Stimulated activated CD4-positive, alpha-beta T cell treated with anti-CD3 and anti-CD28 coated beads, TNF-alpha, amount 100 ng/mL, for 4 hours (primary cell): ENCODE data around the gene TLR8.
"Not testable (repeated sequence)": the region's sequence is repeated elsewhere in the genome, so short reads cannot be mapped to it uniquely, and the experiment has no call there.

Experiments used
- DNase-seq, 3 experiments: peaks; one replicate each; pipeline ENCODE4 v3.0.0-alpha.2; 2020; ENCODE audit warnings: low read depth in 3 of 3

The TLR8 gene

DNA sequence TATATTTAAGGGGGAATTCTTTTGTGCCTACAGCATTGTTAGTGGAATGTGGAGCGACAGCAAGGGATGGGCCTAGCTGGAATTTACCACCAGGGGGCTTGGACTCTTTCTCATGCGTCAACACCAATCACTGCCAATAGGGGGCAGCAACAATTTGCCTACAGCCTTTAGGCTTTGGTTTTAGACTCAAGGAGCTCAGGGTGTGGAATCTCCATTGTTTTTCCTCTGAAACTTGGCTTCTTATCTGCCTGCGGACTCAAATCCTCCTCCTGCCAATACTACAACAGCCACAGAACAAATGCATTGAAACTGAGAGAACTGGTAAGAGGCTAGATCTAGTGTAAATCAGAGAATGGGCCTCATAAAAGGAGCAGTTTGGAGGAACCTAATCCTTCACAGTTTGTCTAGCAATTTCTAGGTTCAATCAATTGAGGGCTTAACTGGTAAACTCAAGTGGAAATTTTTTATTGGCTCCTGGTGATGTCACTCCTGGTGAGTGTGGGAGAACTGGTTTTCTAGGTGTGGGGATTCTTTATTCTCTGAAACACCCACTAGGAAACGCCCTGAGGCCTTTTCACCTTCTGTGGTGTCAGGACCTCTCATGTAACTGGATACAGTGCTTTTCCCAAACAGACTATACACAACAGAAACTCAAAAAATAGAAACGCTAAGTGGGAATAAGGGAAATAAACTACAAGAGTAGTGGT is 40.6 kb downstream of the TLR8 start:
- peak in 1 of 3 experiments; percentile 64 for DNase-seq

DNA sequence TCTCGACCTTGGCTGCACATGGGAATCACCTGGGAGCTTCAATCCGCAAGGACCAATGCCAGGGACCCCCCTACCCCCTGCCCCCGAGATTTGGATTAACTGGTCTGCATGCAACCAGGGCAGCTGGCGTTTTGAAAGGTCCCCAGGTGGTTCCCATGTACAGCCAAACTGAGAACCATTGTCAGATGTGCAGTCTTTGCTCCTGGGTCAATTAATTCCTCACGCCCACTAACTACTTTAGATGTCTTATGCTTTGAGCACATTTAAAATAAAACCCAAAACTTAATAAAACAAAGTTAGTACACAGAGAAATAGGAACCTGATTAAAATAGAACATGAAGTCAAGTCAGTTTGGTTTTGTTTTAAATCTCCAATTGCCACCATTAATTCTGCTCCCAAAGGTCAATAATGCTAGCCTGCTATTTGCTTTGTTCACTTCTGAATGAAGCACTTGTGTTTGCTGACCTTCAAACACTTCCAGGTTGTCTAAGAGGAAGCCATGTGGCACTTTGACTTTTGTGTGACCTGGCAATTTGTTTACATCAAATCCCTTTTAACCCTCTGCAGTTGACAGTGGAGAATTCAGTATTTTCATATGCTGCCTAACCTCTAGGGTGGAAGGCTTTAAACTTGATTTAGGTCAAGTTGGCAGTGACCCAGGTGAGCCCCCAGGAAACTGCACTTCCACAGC is 41.3 kb downstream of the TLR8 start:
- no peak for DNase-seq

DNA sequence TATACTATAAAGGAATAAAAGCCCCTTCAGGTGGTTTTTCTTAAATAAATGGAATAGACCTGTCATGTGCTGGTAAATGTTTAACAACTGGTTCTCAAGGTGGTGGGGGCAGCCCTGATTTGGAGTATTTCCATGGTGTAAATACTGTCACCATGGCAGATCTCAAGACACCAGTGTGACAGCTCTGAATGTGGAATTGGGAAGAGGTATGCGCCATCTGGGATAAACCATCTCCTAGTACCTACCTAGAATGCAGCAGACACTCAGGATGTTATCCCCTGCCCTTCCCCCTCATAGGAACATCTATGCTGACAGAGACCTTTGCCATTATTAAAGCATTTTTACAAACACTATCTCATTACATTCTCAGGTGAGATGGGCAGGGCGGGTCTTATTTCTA is 42.1 kb downstream of the TLR8 start:
- no peak for DNase-seq

DNA sequence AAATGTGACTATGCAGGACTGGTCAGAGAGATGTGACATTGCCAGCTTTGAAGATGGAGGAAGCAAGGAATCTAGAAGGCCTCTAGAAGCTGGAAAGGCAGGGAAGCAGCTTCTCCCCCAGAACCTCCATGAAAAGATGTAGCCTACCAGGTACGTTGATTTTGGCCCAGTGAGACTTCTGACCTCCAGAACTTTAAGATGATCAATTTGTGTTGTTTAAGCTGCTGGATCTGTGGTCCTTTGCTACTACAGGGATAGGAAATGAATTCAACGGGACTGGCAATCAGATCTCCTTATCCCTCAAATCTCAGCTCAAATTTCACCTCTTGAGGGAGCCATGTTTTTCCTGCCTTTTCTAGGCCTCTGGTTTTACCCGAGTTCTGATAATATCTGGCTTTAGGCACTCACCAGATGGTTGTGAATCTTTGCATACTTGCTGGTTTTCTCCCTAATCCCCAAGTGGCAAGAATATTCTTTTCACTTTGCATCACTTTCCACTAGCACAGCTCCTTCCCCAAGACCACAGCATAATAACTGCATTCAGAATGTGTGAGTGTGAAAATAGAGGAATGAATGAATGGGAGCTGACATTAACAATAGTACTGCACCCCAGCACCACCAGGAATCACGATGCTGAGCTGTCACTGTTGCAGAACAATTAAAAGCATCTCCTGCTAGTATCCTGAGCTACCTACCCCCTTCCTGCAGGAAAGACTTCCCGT is 42.9 kb downstream of the TLR8 start:
- DNase-seq, result no peak

DNA sequence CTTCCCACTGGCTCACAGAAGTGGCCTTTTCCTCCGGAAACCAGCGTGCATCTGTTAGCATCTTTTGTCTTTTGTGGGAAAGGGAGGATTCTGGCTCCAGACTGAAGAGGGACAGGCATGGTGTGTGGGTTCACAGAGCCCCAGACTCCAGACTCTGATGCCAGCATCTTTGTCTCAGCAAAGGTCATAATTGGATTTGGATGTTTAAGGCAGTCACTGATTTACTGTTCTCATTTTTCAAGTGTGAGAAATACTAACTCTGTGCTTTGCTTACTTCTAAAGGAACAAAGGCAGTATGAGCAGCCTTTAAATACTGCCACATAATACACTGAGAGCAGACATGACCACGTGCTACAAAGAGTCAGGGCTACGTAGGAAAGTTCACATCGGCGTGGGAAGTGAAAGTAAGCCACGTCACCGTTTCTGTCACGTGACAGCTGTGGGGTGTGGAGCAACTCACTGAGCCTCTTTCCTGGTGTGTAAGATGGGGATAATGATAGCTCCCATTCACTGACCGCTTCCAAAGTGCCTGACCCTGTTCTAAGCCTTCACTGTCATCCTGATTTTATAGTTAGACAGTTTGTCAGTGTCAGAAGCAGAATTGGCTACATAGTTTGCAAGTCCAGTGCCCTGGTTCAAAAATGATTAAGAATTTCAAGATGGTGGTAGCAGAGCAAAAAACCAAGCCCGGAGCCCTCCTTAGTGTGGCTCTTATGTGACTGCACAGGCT is 43.7 kb downstream of the TLR8 start:
- peak; percentile 49 to 73 (median 67) for DNase-seq

DNA sequence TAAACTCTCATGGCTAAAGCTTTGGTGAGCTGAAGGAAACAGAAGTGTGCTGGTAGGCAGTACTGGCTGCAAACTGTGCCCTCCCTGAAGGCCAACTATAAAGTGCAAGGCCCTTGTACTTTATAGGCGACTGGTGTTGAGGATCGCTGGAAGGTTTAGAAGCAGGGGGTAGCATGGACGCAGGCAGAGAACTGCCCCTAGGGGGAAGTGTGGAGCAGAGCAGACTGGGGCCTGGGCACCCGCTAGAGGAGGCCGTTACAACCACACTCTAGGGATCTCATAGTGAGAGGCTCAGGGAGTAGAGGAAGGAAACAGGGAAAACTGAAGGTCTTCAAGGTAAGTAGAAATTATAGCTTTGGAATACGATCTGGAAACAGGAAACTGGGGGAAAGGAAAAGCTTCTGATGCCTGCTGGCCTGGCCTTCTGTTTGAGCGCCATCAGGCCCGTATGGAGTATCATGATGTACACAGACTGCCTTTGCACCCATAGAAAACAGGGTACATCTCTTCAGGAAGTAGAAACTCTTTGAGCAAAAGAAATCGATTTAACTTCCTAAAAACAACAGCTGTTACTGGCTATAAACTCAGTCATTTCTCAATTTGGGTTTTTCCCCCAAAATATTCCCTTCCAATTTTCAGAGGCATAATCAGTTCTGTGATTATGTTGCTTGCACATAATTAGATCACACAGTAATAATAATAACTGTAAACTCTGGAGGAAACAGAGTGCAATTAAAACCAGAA is 44.6 kb downstream of the TLR8 start:
- peak in 1 of 3 experiments; percentile 51 for DNase-seq

DNA sequence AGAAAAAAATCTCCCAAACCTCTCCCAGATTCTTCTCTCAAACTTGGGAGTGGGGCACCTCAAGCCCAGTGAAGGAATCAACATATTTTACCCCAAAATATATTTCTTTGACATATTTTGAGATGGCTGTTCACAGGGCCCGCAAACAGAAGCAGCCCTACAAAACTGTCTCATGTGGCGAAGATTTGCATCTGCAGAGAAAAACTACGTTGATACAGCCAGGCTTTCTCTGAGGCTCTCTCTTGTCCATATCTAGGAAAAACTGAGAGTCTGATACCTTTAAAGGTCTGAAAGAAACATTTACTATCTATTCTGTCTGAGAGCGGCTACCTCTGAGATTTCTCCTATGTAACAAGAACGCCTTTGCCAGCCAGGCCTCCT is 45.2 kb downstream of the TLR8 start:
- DNase-seq, result no peak

DNA sequence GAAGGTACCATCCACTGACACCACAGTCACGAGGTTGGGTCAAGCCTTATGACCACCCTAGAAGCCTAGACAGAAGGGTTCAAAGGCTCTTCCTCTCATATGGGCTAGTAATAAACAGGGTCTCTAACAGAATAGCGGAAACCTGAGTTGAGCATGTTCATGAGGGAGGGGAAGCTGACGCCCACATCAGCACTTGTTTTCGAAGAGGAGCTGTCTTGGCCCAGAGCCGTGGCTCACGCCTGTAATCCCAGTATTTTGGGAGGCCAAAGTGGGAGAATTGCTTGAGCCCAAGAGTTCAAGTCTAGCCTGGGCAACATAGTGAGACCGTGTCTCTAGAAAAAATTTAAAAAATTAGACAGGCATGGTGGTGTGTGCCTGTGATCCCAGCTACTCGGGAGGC is 47.0 kb downstream of the TLR8 start:
- DNase-seq, result no peak

DNA sequence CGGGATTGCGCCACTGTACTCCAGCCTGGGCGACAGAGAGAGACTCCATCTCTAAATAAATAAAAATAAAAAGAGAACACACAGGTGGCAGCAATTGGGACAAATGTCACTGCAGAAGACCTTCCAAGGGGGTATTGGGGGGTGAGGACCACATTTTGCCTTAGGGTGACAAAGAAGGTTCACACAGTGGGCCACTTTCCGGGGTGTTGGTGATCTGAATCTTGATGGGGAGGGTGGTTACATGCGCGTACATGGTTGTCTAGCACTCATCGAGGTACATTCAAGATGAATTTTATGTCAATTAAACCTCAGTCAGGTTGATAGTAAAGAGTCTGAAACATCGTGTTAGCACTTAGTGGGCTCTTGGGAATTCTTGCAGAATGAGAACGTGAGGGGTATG is 48.0 kb downstream of the TLR8 start:
- no peak for DNase-seq

DNA sequence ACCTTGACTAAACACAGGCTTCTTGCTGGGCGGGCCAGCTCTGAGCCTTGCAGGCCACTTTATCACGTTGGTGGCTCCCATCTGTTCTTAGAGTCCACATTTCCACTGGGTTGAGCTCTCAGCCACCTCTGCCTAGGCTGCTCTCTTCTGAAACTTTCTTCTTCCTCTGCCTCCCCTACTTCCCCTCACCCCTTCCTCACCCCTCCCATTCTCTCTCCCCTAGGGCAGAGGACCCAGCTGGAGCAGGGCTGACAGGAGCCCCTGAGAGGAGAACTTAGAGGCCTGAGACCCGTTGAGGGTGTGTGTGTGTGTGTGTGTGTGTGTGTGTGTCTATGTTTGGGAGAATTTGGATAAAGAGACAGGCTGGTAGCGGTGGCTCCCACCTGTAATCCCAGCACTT is 48.6 kb downstream of the TLR8 start:
- DNase-seq, result no peak

DNA sequence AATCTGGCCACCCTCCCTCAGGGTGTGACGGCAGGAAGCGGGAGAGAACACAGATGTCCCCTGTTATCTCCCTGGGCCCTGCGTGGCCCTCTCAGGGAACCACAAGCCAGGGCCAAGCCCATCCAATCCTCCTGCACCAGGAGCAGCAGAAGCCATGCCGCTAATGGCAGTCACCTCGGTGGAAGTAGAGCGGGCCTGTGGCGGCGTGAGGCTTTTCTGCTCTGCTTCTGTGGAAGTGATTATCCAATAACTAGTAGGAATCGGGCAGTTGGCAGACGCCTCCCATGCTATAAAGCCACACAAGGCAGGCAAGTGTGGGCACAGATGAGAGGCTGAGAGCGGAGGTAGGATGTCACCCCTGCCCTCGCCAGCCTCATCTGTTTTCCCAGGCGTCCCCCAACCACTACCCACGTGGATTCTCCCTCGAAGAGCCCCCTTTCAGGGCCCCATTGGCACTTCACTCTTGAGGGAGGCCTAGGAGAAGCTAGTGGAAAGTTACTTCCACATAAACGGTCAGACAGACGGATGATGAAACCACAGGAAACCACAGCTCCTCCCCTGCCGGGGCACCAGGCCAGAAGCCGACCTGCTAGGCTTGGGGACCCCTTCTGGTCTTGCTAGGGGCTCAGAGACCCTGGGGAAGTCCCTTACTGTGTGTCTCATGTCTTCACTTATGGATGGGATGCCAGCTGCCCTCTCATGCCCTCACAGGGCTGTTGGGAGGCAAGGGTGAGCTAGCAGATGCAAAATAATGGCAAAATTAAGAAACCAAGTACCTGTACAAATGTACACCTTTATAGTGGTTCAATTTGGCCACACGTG is 49.7 kb downstream of the TLR8 start:
- no peak for DNase-seq

DNA sequence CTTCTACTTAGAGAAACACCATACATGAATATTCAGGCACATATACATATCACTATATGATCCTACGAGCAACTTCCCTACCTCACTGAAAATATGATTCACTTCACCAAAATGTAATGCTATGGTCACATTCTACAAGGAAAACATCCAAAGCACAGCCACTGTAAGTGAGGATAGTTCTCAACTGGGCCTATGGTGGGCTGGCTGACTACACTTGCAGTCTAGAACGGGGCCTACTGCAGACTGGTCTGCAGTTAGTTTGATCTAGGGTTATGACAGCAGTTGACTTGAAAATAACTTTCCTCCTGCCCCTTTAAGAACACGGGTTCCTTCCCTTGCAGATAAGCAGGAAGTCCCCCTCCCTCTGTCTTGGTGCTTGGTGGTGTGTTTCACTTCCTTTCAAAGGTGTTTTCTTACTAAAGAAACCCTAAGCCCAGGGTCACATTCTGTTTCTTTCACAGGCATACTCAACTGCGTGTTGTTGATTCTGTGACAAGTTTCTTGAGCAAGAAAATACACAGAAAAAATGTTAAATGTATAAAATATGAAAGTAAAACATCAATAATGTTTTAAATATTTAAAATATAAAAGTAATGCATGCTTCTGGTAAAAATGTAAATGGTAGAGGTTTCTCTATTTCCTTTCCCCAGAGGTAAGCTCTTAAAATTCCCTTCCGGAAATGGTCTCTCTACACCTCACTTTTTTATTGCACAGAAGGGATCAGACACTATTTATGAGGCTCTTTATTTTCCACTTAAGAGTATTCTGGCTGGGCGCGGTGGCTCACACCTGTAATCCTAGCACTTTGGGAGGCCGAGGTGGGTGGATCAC is 50.5 kb downstream of the TLR8 start:
- no peak for DNase-seq

DNA sequence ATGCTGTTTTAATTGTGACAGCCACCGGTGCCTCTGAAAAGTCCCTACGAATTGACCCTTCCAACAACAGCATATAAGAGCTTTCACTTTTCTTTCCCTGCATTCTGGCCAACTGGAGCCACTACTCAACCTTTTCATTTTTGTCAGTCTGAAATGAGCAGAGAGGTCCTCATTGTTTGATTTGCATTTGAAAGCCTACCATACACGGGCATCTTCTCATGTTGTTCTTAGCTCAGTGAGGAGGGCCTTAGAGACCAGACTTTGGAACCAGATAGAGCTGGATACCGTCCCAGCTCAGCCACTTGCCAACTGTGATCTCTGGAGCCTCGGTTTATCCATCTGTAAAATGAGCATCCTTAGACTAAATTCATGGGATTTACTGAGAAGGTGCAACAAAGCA is 51.6 kb downstream of the TLR8 start:
- DNase-seq, result no peak

DNA sequence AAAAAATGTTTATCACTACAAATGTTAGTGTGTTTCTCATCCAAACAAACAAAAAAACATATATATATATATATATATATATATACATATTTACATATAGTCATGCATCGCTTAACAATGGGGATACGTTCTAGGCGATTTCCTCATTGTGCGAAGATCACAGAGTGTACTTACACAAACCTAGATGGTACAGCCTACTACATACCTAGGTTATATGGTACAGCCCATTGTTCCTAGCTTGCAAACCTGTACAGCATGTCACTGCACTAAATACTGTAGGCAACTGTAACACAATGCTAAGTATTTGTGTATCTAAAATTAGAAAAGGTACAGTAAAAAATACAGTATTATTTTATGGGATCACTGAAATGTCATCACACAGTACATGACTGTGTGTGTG is 52.0 kb downstream of the TLR8 start:
- DNase-seq, result no peak

DNA sequence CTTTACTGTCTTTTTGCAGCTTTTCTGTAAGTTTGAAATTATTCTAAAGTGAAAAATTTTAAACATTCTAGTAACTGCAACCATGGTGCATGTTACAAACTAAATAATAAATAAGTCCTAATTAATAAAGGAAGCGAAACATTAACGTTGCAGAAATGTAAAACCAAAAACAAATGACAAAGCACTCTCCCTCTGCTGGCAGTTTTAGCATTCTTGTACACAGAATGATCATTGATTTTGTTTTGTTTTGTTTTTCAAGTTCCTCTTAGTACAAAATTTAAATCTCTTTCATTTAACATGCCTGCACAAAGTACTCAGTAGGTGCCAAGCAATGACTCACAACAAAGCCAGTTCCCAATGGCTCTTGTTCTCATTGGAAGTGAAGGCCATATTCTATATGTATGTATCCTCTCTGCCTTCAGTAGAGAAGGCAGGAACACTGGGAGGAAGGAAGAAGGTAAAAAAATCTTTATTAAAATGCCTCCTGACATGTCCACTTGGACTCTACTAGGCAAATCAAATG is 54.8 kb downstream of the TLR8 start:
- no peak for DNase-seq

DNA sequence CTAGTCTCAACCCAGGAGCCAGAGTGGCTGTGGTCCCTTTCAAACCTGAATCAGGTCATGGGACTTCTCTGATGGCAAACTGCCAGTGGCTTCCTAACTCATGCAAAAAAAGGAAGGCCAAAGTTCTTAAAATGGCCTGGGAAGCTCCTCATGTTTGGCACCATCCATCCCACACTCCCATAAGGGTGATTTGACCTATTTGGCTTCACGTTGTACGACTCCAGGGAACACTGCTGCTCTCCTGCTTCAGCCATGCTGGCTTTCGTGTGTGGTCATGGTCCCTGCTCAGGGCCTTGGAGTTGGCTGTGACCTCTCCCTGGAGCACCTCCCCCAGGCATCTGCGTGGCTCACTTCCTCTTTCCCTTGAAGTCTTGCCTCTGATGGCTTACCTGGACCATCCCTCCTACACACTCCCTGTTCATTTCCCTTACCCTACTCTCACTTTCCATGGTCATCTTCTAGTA is 55.7 kb downstream of the TLR8 start:
- DNase-seq, result no peak

DNA sequence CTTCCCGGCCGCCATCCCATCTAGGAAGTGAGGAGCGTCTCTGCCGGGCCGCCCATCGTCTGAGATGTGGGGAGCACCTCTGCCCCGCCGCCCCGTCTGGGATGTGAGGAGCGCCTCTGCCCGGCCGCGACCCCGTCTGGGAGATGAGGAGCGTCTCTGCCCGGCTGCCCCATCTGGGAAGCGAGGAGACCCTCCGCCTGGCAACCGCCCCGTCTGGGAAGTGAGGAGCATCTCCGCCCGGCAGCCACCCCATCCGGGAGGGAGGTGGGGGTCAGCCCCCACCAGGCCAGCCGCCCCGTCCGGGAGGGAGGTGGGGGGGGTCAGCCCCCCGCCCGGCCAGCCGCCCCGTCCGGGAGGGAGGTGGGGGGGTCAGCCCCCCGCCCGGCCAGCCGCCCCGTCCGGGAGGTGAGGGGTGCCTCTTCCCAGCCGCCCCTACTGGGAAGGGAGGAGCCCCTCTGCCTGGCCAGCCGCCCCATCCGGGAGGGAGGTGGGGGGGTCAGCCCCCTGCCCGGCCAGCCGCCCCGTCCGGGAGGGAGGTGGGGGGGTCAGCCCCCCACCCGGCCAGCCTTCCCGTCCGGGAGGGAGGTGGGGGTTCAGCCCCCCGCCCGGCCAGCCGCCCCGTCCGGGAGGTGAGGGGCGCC is 56.9 kb downstream of the TLR8 start:
- DNase-seq, result not testable (repeated sequence)

DNA sequence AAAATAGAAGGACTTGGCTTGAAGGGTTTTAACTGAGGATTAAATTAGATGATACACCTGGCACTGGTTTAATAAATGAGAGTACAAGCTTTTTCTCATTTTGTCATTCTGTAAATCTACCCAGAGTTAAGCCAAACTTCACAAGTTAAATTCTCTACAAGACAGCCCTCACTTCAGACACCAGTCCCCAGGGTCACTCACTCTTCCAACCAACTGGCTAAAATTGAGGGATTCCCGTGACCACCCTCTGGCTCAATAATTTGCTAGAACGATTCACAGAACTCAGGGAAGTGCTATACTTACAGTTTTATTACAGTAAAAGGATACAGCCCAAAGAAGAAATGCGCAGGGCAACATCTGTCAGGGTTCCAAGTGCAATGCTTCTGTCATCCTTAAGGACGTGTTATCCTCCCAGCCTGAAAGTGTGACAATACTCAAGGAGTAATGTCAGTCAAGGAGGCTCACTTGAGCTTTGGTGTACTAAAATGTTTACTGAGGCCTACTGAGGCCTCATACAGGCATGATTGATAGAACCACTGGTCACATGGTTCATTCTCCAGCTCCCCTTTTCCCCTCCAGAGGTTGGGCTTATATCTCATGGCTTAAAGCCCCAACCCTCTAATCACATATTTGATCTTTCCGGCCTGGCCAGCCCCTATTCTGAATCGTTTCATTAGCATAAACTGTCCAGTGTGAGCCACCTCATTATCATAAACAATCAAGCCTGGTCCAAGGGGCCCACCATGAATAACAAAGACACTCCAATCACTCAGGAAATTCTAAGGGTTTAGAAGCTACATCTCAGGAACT is 58.9 kb downstream of the TLR8 start:
- DNase-seq, result no peak
